DOHH2 (cell line): ENCODE measurements around the gene GMEB2.

Experiments
- H3F3A ChIP-seq: fragments of 200-600 bp; sonication (generic), shearing (Covaris generic); 2 replicates; pipeline ENCODE4 v1.6.0; 2016; ENCODE audit warnings: antibody characterized with exemption, mild to moderate bottlenecking; ENCODE audit not compliant: control insufficient read depth, insufficient read depth
- H3K27ac ChIP-seq: fragments of 200-600 bp; sonication (generic); 2 replicates; pipeline ENCODE4 v1.5.1; 2014; ENCODE audit warnings: low read depth, mild to moderate bottlenecking, low read length, moderate library complexity
- H3K27me3 ChIP-seq: fragments of 200-600 bp; sonication (generic); 2 replicates; pipeline ENCODE4 v1.6.1; 2014; ENCODE audit warnings: mild to moderate bottlenecking, low read length, mixed read lengths; ENCODE audit not compliant: control insufficient read depth
- H3K36me3 ChIP-seq: fragments of 200-600 bp; sonication (generic); 2 replicates; pipeline ENCODE4 v1.6.1; 2014; ENCODE audit warnings: mild to moderate bottlenecking, low read length, moderate library complexity, mixed read lengths; ENCODE audit not compliant: control insufficient read depth
- H3K4me1 ChIP-seq: fragments of 200-600 bp; sonication (generic); 2 replicates; pipeline ENCODE4 v1.6.1; 2014; ENCODE audit warnings: mild to moderate bottlenecking, low read length, mixed read lengths; ENCODE audit not compliant: control insufficient read depth
- H3K4me2 ChIP-seq: fragments of 200-600 bp; sonication (generic); 2 replicates; pipeline ENCODE4 v1.6.0; 2014; ENCODE audit warnings: mild to moderate bottlenecking, low read length, moderate library complexity
- H3K4me3 ChIP-seq: fragments of 200-600 bp; sonication (generic); 2 replicates; pipeline ENCODE4 v1.5.1; 2014; ENCODE audit warnings: mild to moderate bottlenecking, low read length, mixed read lengths
- H3K79me2 ChIP-seq: fragments of 200-600 bp; sonication (generic); 2 replicates; pipeline ENCODE4 v1.6.1; 2014; ENCODE audit warnings: mild to moderate bottlenecking, low read length, mixed read lengths; ENCODE audit not compliant: control insufficient read depth
- H3K9me2 ChIP-seq: fragments of 200-600 bp; sonication (generic); replicated peaks from 2 replicates; pipeline ENCODE4 v1.6.1; 2014; ENCODE audit warnings: mild to moderate bottlenecking, low read length, mixed read lengths; ENCODE audit not compliant: control insufficient read depth
- H3K9me3 ChIP-seq: fragments of 200-600 bp; sonication (generic); 2 replicates; pipeline ENCODE4 v1.6.1; 2014; ENCODE audit warnings: antibody characterized with exemption, low read length, mixed read lengths; ENCODE audit not compliant: control insufficient read depth, insufficient read depth
- H4K20me1 ChIP-seq: fragments of 200-600 bp; sonication (generic); 2 replicates; pipeline ENCODE4 v1.6.0; 2014; ENCODE audit warnings: low read depth, mild to moderate bottlenecking, antibody characterized with exemption, low read length, moderate library complexity; ENCODE audit not compliant: control insufficient read depth, insufficient read depth
- CTCF ChIP-seq: fragments of 200-600 bp; sonication (generic); IDR thresholded peaks from one replicate; pipeline ENCODE4 v1.5.1; 2014; ENCODE audit warnings: antibody characterized with exemption, mild to moderate bottlenecking, low read depth, low read length; ENCODE audit not compliant: poor library complexity, severe bottlenecking
- EZH2phosphoT487 ChIP-seq: fragments of 200-600 bp; sonication (generic); IDR thresholded peaks from 2 replicates; pipeline ENCODE4 v1.6.1; 2017; ENCODE audit warnings: borderline replicate concordance, mild to moderate bottlenecking, antibody characterized with exemption, low read length, moderate library complexity, mixed read lengths

The GMEB2 gene

GRCh38 chr20:63592661-63593060, 34.2 kb downstream of the GMEB2 start:
- Histone ChIP-seq H3F3A (no peaks in the 10 kb centered on the region), H3K4me1 (no peaks in the 10 kb centered on the region), H3K4me2 (no peak overlapping the region), H3K9me3 (no peaks in the 10 kb centered on the region), H3K36me3 (peaks cover 32% of the 10 kb centered on the region; the same call in 1 of the 2 replicates), H4K20me1 (no peaks in the 10 kb centered on the region), H3K9me2 (no peaks in the 10 kb centered on the region), H3K27ac (no peak overlapping the region), H3K27me3 (no peaks in the 10 kb centered on the region), H3K79me2 (no peaks in the 10 kb centered on the region), H3K4me3 (no peak overlapping the region)
- TF ChIP-seq EZH2phosphoT487: no peak
- TF ChIP-seq CTCF: no peak

- no peaks in the 10 kb centered on the region for H3K9me3 ChIP-seq
- no peaks in the 10 kb centered on the region for H3K79me2 ChIP-seq
- H3K9me2 ChIP-seq: no peaks in the 10 kb centered on the region
- TF ChIP-seq EZH2phosphoT487: no peak
- H3K36me3 ChIP-seq: peaks cover 30% of the 10 kb centered on the region; the same call in 1 of the 2 replicates
- no peaks in the 10 kb centered on the region for H4K20me1 ChIP-seq
- no peak overlapping the region for H3K4me2 ChIP-seq
- no peak overlapping the region for H3K4me3 ChIP-seq
- H3F3A ChIP-seq: no peaks in the 10 kb centered on the region
- H3K27ac ChIP-seq: no peak overlapping the region
- no peaks in the 10 kb centered on the region for H3K27me3 ChIP-seq
- H3K4me1 ChIP-seq: no peaks in the 10 kb centered on the region
These were observed 35.0 kb downstream of the GMEB2 start for GRCh38 chr20:63591786-63592355.

GRCh38 chr20:63591147-63591533, 35.8 kb downstream of the GMEB2 start:
- no peak overlapping the region for H3K4me3 ChIP-seq
- no peak overlapping the region for H3K4me2 ChIP-seq
- no peak overlapping the region for H3K27ac ChIP-seq
- TF ChIP-seq CTCF (no peak), EZH2phosphoT487 (no peak)
- no peaks in the 10 kb centered on the region for H4K20me1 ChIP-seq
- no peaks in the 10 kb centered on the region for H3K79me2 ChIP-seq
- no peaks in the 10 kb centered on the region for H3K27me3 ChIP-seq
- no peaks in the 10 kb centered on the region for H3K9me3 ChIP-seq
- H3K36me3 ChIP-seq: peaks cover 30% of the 10 kb centered on the region; the same call in 1 of the 2 replicates
- no peaks in the 10 kb centered on the region for H3K9me2 ChIP-seq
- H3K4me1 ChIP-seq: no peaks in the 10 kb centered on the region
- H3F3A ChIP-seq: no peaks in the 10 kb centered on the region

GRCh38 chr20:63590218-63591146, 36.4 kb downstream of the GMEB2 start:
- H3K9me3 ChIP-seq: no peaks in the 10 kb centered on the region
- H3K27ac ChIP-seq: no peak overlapping the region
- H3K79me2 ChIP-seq: no peaks in the 10 kb centered on the region
- TF ChIP-seq EZH2phosphoT487 (no peak), CTCF (no peak)
- H3K36me3 ChIP-seq: peaks cover 28% of the 10 kb centered on the region; the same call in 1 of the 2 replicates
- no peaks in the 10 kb centered on the region for H3F3A ChIP-seq
- no peak overlapping the region for H3K4me3 ChIP-seq
- no peak overlapping the region for H3K4me2 ChIP-seq
- H4K20me1 ChIP-seq: no peaks in the 10 kb centered on the region
- no peaks in the 10 kb centered on the region for H3K27me3 ChIP-seq
- no peaks in the 10 kb centered on the region for H3K9me2 ChIP-seq
- no peaks in the 10 kb centered on the region for H3K4me1 ChIP-seq
